ENCODE results near the gene KIF4A. TPM values are rescaled to one million over a fixed set of nuclear protein-coding genes. Genes with fewer than 3 reads are reported as not detected.

The KIF4A gene
- total and polyA plus RNA-seq, 10 of the 15 experiments (the other 5 are each of a cell fraction or from before 2014, with no cell fraction given): 10.8 to 28.8 (median 22.5) TPM

DNA sequence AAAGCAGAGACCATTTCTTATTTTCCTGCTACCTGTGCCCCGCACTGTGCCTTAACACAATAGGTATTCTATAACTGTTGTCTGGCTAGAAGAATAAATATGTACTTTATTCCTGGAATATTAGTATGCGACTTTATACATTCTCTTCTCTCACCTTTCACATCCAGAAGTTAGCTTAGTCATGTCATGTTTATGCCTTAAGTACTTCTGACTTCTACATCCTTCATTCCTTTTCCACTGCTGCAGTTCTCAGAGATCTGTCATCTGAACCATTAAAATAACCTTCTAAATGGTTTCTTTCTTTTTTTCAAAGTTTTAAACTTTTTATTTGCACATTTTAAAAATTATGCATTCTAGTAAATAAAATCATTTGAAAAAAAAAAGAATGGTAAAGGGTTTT is 34.4 kb downstream of the KIF4A start:
- no peak overlapping the region for H3K4me2 ChIP-seq (ENCODE audit: control insufficient read depth, insufficient read depth)
- POLR2A ChIA-PET: no interaction called here
- H3K9ac ChIP-seq (ENCODE audit: control insufficient read depth, insufficient read depth, low read length): no peak overlapping the region
- SMC1A ChIA-PET (ENCODE audit: uncharacterized antibody, unreplicated experiment): no interaction called here
- DNase-seq (ENCODE audit: low read depth, low spot score) (no peak), ATAC-seq (no peak), FAIRE-seq (no peak)
- no peaks in the 10 kb centered on the region for H3K9me3 ChIP-seq (replicated peaks; ENCODE audit: control insufficient read depth, insufficient read depth, low read length)
- WGBS (ENCODE audit: insufficient coverage, insufficient replicate concordance, low lambda C conversion rate, missing lambda C conversion rate): 49% methylated on average over 2 of the region's 2 CpGs
- no peak overlapping the region for H3K4me3 ChIP-seq
- RAD21 ChIA-PET (ENCODE audit: unreplicated experiment): no interaction called here
- CTCF ChIA-PET: no interaction called here
- no peaks in the 10 kb centered on the region; a peak in 2 of 4 replicates for H3K36me3 ChIP-seq (ENCODE audit: control insufficient read depth in 2 of 2, insufficient read depth in 2 of 2, low read length in 1 of 2)
- no peaks in the 10 kb centered on the region for H3K79me2 ChIP-seq (ENCODE audit: control insufficient read depth, insufficient read depth, low read length)
- intact Hi-C loops (cut with micrococcal nuclease; ENCODE audit: unreplicated experiment): no loop called here
- no peaks in the 10 kb centered on the region for H3K4me1 ChIP-seq (ENCODE audit: control insufficient read depth, insufficient read depth, low read length)
- in situ Hi-C loops (cut with MboI): no loop called here
- no peak for TF ChIP-seq MEF2A (IDR thresholded peaks at IDR 0.05; ENCODE audit: insufficient read depth, low read depth, low read length)
- no peak for TF ChIP-seq IKZF1 (conservative IDR thresholded peaks at IDR 0.05)
- no peak for TF ChIP-seq ESRRA (IDR thresholded peaks at IDR 0.05; ENCODE audit: low read length)
- no peak for TF ChIP-seq RUNX3 (IDR thresholded peaks at IDR 0.05; ENCODE audit: low read length)
- no peak for TF ChIP-seq ZBED1 (IDR thresholded peaks at IDR 0.05; ENCODE audit: borderline replicate concordance)
- TF ChIP-seq EED (IDR thresholded peaks at IDR 0.05; ENCODE audit: low read depth): no peak
- no peak for TF ChIP-seq SMAD1 (IDR thresholded peaks at IDR 0.05; ENCODE audit: low read depth, partially characterized antibody)
- no peak for TF ChIP-seq SREBF1 (IDR thresholded peaks at IDR 0.05; ENCODE audit: low read length)
- no peak for TF ChIP-seq SMC3 (IDR thresholded peaks at IDR 0.05; ENCODE audit: borderline replicate concordance, low read length)
- TF ChIP-seq, protein P1, sequence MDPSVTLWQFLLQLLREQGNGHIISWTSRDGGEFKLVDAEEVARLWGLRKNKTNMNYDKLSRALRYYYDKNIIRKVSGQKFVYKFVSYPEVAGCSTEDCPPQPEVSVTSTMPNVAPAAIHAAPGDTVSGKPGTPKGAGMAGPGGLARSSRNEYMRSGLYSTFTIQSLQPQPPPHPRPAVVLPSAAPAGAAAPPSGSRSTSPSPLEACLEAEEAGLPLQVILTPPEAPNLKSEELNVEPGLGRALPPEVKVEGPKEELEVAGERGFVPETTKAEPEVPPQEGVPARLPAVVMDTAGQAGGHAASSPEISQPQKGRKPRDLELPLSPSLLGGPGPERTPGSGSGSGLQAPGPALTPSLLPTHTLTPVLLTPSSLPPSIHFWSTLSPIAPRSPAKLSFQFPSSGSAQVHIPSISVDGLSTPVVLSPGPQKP (IDR thresholded peaks at IDR 0.05; ENCODE audit: low read depth, low read length): no peak
- no peak for TF ChIP-seq TBL1XR1 (IDR thresholded peaks at IDR 0.05; ENCODE audit: low read depth, low read length)
- TF ChIP-seq FOXK2 (IDR thresholded peaks at IDR 0.05): no peak
- no peak for TF ChIP-seq STAT3 (IDR thresholded peaks at IDR 0.05; ENCODE audit: low read depth, low read length)
- TF ChIP-seq ZNF274 (IDR thresholded peaks at IDR 0.05; ENCODE audit: insufficient read depth, insufficient read length): no peak
- TF ChIP-seq CHD1 (IDR thresholded peaks at IDR 0.05; ENCODE audit: low read depth, low read length): no peak
- no peaks in the 10 kb centered on the region for H3K27me3 ChIP-seq (replicated peaks in 1 of 2; ENCODE audit: control insufficient read depth in 2 of 2, insufficient read depth in 2 of 2, low read length in 1 of 2)
- H4K20me1 ChIP-seq (ENCODE audit: control insufficient read depth, insufficient read depth): no peaks in the 10 kb centered on the region
- H3K27ac ChIP-seq (ENCODE audit: control insufficient read depth, insufficient read depth): no peak overlapping the region
- no TSS peak for BruUV-seq (replicated peaks)
- H2AFZ ChIP-seq (ENCODE audit: control insufficient read depth, low read depth, low read length): no peak overlapping the region

Data from GM12878 (cell line).